Suprapubic skin (tissue), 4 donors: ENCODE results near the gene AP3B1.

ENCODE experiments used
- EP300 ChIP-seq: sonication (generic); formaldehyde crosslinking; IDR thresholded peaks from one replicate; pipeline ENCODE4 v1.6.1; 2017; ENCODE audit warnings: antibody characterized with exemption
- POLR2AphosphoS5 ChIP-seq, 3 donors: sonication (generic); formaldehyde crosslinking; IDR thresholded peaks; one replicate each; pipeline ENCODE4 v1.6.1; 2017; ENCODE audit warnings: antibody characterized with exemption in 3 of 3
- TF ChIP-seq, protein P1 (sequence below), 2 donors: fragments of 200-600 bp in 1 of 2; fragments of 450-650 bp in 1 of 2; sonication (generic) in 1 of 2; IDR thresholded peaks; one replicate each; pipeline ENCODE4 v1.5.1; 2016 to 2019; ENCODE audit warnings: antibody characterized with exemption in 2 of 2, mild to moderate bottlenecking in 1 of 2, moderate library complexity in 1 of 2

DNA sequence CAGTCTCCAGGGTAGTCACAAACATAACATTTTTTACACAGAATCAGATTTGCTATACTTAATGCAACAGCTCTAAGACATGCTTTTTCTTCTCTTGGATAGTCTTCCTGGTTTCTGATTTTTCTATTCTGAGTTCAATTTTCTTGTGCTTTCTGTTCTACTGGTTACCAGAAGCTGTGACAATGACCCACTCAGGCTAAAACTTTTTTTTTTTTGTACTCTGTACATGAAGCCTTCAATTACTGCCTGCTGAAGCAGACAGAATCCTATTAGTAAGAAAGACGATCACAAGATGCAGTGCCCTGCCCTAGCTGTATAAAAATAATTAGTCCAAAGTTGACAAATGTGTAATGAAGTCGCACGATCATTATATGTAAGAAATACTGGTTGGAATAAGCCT lies 287.3 kb downstream of the AP3B1 start:
- TF ChIP-seq, protein P1, sequence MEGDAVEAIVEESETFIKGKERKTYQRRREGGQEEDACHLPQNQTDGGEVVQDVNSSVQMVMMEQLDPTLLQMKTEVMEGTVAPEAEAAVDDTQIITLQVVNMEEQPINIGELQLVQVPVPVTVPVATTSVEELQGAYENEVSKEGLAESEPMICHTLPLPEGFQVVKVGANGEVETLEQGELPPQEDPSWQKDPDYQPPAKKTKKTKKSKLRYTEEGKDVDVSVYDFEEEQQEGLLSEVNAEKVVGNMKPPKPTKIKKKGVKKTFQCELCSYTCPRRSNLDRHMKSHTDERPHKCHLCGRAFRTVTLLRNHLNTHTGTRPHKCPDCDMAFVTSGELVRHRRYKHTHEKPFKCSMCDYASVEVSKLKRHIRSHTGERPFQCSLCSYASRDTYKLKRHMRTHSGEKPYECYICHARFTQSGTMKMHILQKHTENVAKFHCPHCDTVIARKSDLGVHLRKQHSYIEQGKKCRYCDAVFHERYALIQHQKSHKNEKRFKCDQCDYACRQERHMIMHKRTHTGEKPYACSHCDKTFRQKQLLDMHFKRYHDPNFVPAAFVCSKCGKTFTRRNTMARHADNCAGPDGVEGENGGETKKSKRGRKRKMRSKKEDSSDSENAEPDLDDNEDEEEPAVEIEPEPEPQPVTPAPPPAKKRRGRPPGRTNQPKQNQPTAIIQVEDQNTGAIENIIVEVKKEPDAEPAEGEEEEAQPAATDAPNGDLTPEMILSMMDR (IDR thresholded peaks at IDR 0.05) = no peak
- TF ChIP-seq EP300 = no peak
- TF ChIP-seq POLR2AphosphoS5 (IDR thresholded peaks at IDR 0.05) = no peak
